Fibroblast of villous mesenchyme (primary cell): ENCODE results near the gene SSTR5. TPM values are rescaled to one million over a fixed set of nuclear protein-coding genes. Genes with fewer than 3 reads are reported as not detected.
"Not testable (repeated sequence)": the region's sequence is repeated elsewhere in the genome, so short reads cannot be mapped to it uniquely, and the experiment has no call there.

Source experiments
- DNase-seq: peaks from one replicate; pipeline ENCODE4 v3.0.0-alpha.2; 2010; ENCODE audit warnings: low read depth
- H3K4me3 ChIP-seq: 2 replicates; pipeline ENCODE4 v1.5.1; 2011; ENCODE audit warnings: low read depth, mild to moderate bottlenecking, low read length
- total RNA-seq: library from RNA; depleted of rRNA; stranded (reverse); fragments of >200 nt; gene quantifications from 2 replicates; pipeline ENCODE4 v1.2.3, GENCODE V29; 2012
- TF ChIP-seq, protein P1 (sequence below): IDR thresholded peaks from 2 replicates; pipeline ENCODE4 v1.5.1; 2012; ENCODE audit warnings: low read depth, mild to moderate bottlenecking, low read length; ENCODE audit not compliant: insufficient read depth

SSTR5 gene
- total RNA-seq, 1 donor: not detected

GRCh38 chr16:1090620-1091587, 18.4 kb downstream of the SSTR5 start:
- DNase-seq: no peak
- TF ChIP-seq, protein P1, sequence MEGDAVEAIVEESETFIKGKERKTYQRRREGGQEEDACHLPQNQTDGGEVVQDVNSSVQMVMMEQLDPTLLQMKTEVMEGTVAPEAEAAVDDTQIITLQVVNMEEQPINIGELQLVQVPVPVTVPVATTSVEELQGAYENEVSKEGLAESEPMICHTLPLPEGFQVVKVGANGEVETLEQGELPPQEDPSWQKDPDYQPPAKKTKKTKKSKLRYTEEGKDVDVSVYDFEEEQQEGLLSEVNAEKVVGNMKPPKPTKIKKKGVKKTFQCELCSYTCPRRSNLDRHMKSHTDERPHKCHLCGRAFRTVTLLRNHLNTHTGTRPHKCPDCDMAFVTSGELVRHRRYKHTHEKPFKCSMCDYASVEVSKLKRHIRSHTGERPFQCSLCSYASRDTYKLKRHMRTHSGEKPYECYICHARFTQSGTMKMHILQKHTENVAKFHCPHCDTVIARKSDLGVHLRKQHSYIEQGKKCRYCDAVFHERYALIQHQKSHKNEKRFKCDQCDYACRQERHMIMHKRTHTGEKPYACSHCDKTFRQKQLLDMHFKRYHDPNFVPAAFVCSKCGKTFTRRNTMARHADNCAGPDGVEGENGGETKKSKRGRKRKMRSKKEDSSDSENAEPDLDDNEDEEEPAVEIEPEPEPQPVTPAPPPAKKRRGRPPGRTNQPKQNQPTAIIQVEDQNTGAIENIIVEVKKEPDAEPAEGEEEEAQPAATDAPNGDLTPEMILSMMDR: no peak
- no peak overlapping the region for H3K4me3 ChIP-seq

GRCh38 chr16:1091992-1092552, 19.5 kb downstream of the SSTR5 start:
- H3K4me3 ChIP-seq: no peak overlapping the region
- no peak for DNase-seq
- TF ChIP-seq, protein P1: no peak

GRCh38 chr16:1092685-1093283, 20.2 kb downstream of the SSTR5 start:
- not testable (repeated sequence) for DNase-seq, H3K4me3 ChIP-seq

GRCh38 chr16:1093284-1094123, 21.0 kb downstream of the SSTR5 start:
- no peak overlapping the region for H3K4me3 ChIP-seq
- DNase-seq: no peak
- TF ChIP-seq, protein P1: no peak

DNA sequence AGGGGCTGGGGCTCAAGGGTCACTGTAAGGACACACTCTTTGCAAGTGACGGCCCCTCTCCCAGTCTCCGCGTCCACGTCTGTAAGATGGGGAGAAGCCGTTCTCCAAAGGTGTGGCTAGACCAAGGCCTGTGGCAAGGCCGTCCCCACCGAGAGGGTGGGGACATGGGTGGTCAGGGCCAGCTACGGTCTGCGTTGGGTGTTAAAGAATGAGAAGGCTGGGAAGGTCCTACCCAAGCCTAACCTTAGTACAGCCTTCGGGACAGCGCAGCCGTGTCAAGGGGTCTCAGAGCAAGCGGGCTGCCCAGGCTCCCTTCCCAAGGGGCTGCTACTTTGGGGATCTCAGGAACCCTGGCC, 21.6 kb downstream of the SSTR5 start:
- H3K4me3 ChIP-seq: no peak overlapping the region
- DNase-seq: no peak
- TF ChIP-seq, protein P1: no peak

DNA sequence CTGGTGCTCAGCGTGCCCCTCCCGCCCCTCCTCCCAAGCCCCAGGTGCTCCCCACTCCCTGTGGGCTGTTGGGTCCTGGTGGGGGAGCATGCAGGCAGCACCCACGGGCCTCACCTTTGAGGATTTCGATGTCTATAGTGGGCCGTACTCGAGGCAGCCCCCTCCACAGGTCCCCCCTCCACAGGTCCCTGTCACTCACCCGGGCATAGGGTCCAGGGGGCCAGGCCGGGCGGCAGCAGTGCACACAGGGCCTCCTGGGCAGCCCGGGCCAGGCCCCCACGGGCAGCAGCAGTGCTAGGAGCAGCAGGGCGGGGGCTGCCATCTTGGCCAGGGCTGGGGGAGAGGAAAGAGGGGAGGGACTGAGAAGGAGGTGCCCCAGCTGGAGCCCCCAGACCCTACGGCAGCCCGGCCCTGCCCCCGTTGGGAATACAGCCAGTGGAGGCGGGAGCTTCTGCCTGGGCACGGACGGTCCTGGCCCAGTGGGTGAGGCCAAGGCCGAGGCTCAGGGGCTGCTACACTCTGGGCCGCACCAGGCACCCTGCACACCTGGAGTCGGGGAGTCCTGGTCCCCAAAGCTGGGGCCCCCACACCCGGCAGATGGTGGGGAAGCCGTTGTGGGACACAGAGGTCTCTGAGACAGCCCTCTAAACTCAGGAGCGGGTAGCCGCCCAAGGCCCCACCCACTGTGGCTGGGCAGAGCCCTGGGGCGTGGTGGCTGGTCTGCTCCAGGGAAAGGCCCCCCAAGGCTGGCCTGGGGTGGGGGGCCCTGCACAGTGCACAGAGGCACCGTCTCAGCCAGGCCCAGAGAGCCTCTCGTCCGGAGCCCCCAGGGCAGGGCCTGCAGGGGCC, 22.3 kb downstream of the SSTR5 start:
- TF ChIP-seq, protein P1: no peak
- H3K4me3 ChIP-seq: no peak overlapping the region
- no peak for DNase-seq
